ENCODE results near the gene ACTR1A.

DNA sequence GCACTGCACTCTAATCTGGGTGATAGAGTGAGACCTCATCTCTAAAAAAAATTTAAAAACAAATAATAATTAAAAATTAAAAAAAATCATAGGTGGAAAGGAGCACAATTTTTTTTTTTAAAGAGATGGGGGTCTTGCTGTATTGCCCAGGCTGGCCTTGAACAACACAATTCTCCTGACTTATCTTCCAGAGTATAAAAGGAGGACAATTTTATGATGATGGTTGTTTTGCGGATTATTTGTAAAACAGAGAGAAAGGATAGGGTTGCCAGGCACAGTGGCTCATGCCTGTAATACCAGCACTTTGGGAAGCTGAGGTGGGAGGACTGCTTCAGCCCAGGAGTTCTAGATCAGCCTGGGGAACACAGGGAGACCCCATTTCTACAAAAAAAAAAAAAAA is 5.0 kb downstream of the ACTR1A start:
- TF ChIP-seq POLR2AphosphoS5 (IDR thresholded peaks at IDR 0.05) = no peak
- TF ChIP-seq, protein P1, sequence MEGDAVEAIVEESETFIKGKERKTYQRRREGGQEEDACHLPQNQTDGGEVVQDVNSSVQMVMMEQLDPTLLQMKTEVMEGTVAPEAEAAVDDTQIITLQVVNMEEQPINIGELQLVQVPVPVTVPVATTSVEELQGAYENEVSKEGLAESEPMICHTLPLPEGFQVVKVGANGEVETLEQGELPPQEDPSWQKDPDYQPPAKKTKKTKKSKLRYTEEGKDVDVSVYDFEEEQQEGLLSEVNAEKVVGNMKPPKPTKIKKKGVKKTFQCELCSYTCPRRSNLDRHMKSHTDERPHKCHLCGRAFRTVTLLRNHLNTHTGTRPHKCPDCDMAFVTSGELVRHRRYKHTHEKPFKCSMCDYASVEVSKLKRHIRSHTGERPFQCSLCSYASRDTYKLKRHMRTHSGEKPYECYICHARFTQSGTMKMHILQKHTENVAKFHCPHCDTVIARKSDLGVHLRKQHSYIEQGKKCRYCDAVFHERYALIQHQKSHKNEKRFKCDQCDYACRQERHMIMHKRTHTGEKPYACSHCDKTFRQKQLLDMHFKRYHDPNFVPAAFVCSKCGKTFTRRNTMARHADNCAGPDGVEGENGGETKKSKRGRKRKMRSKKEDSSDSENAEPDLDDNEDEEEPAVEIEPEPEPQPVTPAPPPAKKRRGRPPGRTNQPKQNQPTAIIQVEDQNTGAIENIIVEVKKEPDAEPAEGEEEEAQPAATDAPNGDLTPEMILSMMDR (IDR thresholded peaks at IDR 0.05) = no peak
- no peak for TF ChIP-seq EP300 (IDR thresholded peaks at IDR 0.05)
